NCI-H1092 treated with DMSO at 0.1 percent for 48 hours (cell line): ENCODE results near the gene MEIOC.
A peak's percentile ranks its signal among the peaks of the same experiment; 100 is the strongest.
"Not testable (repeated sequence)": the region's sequence is repeated elsewhere in the genome, so short reads cannot be mapped to it uniquely, and the experiment has no call there.

Source experiments
- DNase-seq: peaks from one replicate; lab custom pipeline; 2025; lab: John Stamatoyannopoulos, UW

MEIOC gene

GRCh38 chr17:44647736-44648135 is 8.5 kb upstream of the MEIOC start:
- no peak for DNase-seq

GRCh38 chr17:44648963-44649362 is 7.3 kb upstream of the MEIOC start:
- no peak for DNase-seq

- DNase-seq, result no peak
Observed at GRCh38 chr17:44651228-44651627, 5.0 kb upstream of the MEIOC start.

GRCh38 chr17:44652727-44653126 is 3.5 kb upstream of the MEIOC start:
- no peak for DNase-seq

- no peak for DNase-seq
Observed at GRCh38 chr17:44653384-44653783, 2.9 kb upstream of the MEIOC start.

GRCh38 chr17:44653954-44654353 is 2.3 kb upstream of the MEIOC start:
- DNase-seq, result no peak

GRCh38 chr17:44661835-44662234 is 5.6 kb downstream of the MEIOC start:
- no peak for DNase-seq

- DNase-seq, result no peak
Observed at GRCh38 chr17:44663095-44663494, 6.8 kb downstream of the MEIOC start.

GRCh38 chr17:44664867-44665266 is 8.6 kb downstream of the MEIOC start:
- DNase-seq, result no peak

GRCh38 chr17:44666006-44666405 is 9.7 kb downstream of the MEIOC start:
- DNase-seq, result no peak

- peak; percentile 23 for DNase-seq
Observed at GRCh38 chr17:44672479-44673093, 16.3 kb downstream of the MEIOC start.

- DNase-seq, result no peak
Observed at GRCh38 chr17:44673893-44674292, 17.6 kb downstream of the MEIOC start.

GRCh38 chr17:44677136-44677535 is 20.9 kb downstream of the MEIOC start:
- no peak for DNase-seq

GRCh38 chr17:44683303-44683702 is 27.0 kb downstream of the MEIOC start:
- DNase-seq, result not testable (repeated sequence)

GRCh38 chr17:44687756-44688155 is 31.5 kb downstream of the MEIOC start:
- DNase-seq, result no peak

GRCh38 chr17:44688200-44688599 is 31.9 kb downstream of the MEIOC start:
- DNase-seq, result no peak

GRCh38 chr17:44688675-44689476 is 32.6 kb downstream of the MEIOC start:
- no peak for DNase-seq

- peak; percentile 85 for DNase-seq
Observed at GRCh38 chr17:44689477-44690217, 33.4 kb downstream of the MEIOC start, which contains the start of gene CCDC43. Gene CCDC43, minus strand, starts transcription at chr17:44689776. Its CDS starts 23 bp downstream, at chr17:44689753.

- DNase-seq, result not testable (repeated sequence)
Observed at GRCh38 chr17:44690746-44691306, 34.6 kb downstream of the MEIOC start.

- no peak for DNase-seq
Observed at GRCh38 chr17:44693609-44694008, 37.3 kb downstream of the MEIOC start.

GRCh38 chr17:44700288-44700687 is 44.0 kb downstream of the MEIOC start:
- not testable (repeated sequence) for DNase-seq

GRCh38 chr17:44707755-44708400 is 51.6 kb downstream of the MEIOC start:
- no peak for DNase-seq
